ENCODE data around the gene FUCA1. TPM values are rescaled to one million over a fixed set of nuclear protein-coding genes. Genes with fewer than 3 reads are reported as not detected.
"Not testable (repeated sequence)": the region's sequence is repeated elsewhere in the genome, so short reads cannot be mapped to it uniquely, and the experiment has no call there.

Gene FUCA1
- total and polyA plus RNA-seq, 2 of the 4 experiments (the other 2 are of a cell fraction), result 2.9 to 3.5 TPM

DNA sequence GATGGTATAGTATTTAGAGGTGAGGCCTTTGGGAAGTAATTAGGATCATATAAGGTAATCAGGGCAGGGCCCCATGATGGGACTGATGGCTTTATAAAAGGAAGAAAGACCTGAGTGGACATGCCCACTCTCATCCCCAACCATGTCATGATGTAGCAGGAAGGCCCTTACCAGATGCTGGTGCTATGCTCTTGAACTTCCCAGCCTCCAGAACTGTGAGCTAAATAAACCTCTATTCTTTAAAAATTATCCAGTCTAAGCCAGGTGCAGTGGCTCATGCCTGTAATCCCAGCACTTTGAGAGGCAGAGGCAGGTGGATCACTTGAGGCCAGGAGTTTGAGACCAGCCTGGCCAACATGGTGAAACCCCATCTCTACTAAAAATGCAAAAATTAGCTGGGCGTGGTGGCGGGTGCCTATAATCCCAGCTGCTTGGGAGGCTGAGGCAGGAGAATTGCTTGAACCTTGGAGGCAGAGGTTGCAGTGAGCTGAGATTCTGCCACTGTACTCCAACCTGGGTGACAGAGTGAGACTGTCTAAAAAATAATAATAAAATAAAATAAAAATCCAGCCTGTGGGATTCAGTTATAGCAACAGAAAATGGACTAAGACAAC is 20.5 kb downstream of the FUCA1 start:
- H3K79me1 ChIP-seq (ENCODE audit: low read depth in 1 of 2, low read length in 2 of 2); H3K9me3 ChIP-seq (ENCODE audit: control insufficient read depth, insufficient read depth, low read length); DNase-seq; H2BK15ac ChIP-seq (ENCODE audit: low read depth, low read length); H2AK9ac ChIP-seq (replicated peaks; ENCODE audit: low read depth, low read length, poor library complexity); H4K91ac ChIP-seq (ENCODE audit: insufficient read depth, low read depth, low read length); intact Hi-C loops (cut with micrococcal nuclease); H3K4ac ChIP-seq (ENCODE audit: low read depth, low read length); in situ Hi-C loops (cut with MboI; ENCODE audit: low sequenced_read_pairs); ATAC-seq (ENCODE audit: low read depth); H3K9me1 ChIP-seq (ENCODE audit: insufficient read depth, low read length); H3K4me3 ChIP-seq (ENCODE audit: insufficient read depth, low read depth, low read length); H2BK5ac ChIP-seq (ENCODE audit: low read depth, low read length, poor library complexity, severe bottlenecking); H2AK5ac ChIP-seq (ENCODE audit: low read depth, low read length); H3K4me1 ChIP-seq (ENCODE audit: control insufficient read depth, insufficient read depth, low read length); H3K14ac ChIP-seq (replicated peaks; ENCODE audit: low read depth, low read length); H3K4me2 ChIP-seq (ENCODE audit: low read depth, low read length); H3K27ac ChIP-seq (ENCODE audit: insufficient read depth, low read length); H3K36me3 ChIP-seq (ENCODE audit: control insufficient read depth, insufficient read depth, low read length); H3K9ac ChIP-seq (ENCODE audit: low read depth, low read length); H2AFZ ChIP-seq (replicated peaks; ENCODE audit: low read length, poor library complexity); CTCF ChIA-PET; POLR2A ChIA-PET (ENCODE audit: unreplicated experiment); H3K18ac ChIP-seq (ENCODE audit: low read depth, low read length); H4K20me1 ChIP-seq (ENCODE audit: insufficient read depth, low read length); H4K8ac ChIP-seq (ENCODE audit: low read depth in 2 of 2, low read length in 2 of 2); H2BK120ac ChIP-seq (ENCODE audit: low read depth, low read length); BruUV-seq (replicated peaks); H3K56ac ChIP-seq (ENCODE audit: extremely low read depth, insufficient read depth, low read length); dilution Hi-C loops (cut with HindIII; ENCODE audit: low sequenced_read_pairs, unreplicated experiment); H3K23ac ChIP-seq (ENCODE audit: low read depth, low read length); H4K5ac ChIP-seq (ENCODE audit: low read depth, low read length); H2BK20ac ChIP-seq (ENCODE audit: low read depth, low read length): not testable (repeated sequence)
- WGBS, 2 experiments (ENCODE audit: extremely low coverage in 2 of 2, insufficient read length in 1 of 2), result no CpG with 5 or more reads among the region's 2 CpGs
- H3K27me3 ChIP-seq (ENCODE audit: control insufficient read depth, insufficient read depth, low read length), result peaks cover 13% of the 10 kb centered on the region
